Kidney (tissue), 14 donors: ENCODE measurements around the gene CDC7. TPM values are rescaled to one million over a fixed set of nuclear protein-coding genes. Genes with fewer than 3 reads are reported as not detected.
A peak's percentile ranks its signal among the peaks of the same experiment; 100 is the strongest.

ENCODE experiments used
- DNase-seq, 5 donors: peaks; one replicate each; pipeline ENCODE4 v3.0.0-alpha.2; 2013 to 2020
- FAIRE-seq: peaks from 2 replicates; lab custom pipeline; 2012; peaks lifted over from hg19 to GRCh38; lab: Jason Lieb, UNC
- H3K27ac ChIP-seq, 2 donors: one replicate each; pipeline ENCODE4 v1.7.0; 2013; ENCODE audit warnings: low read depth in 2 of 2, low read length in 2 of 2, inconsistent platforms in 1 of 2
- H3K27me3 ChIP-seq: one replicate; pipeline ENCODE4 v1.7.1; 2013; ENCODE audit warnings: low read length, inconsistent platforms; ENCODE audit not compliant: control insufficient read depth, insufficient read depth
- H3K36me3 ChIP-seq, 3 donors: one replicate each; pipeline versions ENCODE4 v1.7.0 to v1.7.1; 2013; ENCODE audit warnings: low read length in 3 of 3, control low read depth in 1 of 3, inconsistent platforms in 1 of 3; ENCODE audit not compliant: insufficient read depth in 3 of 3, control insufficient read depth in 2 of 3
- H3K4me1 ChIP-seq, 3 donors: one replicate each; pipeline versions ENCODE4 v1.7.0 to v1.7.1; 2013; ENCODE audit warnings: low read length in 3 of 3, inconsistent platforms in 1 of 3, low read depth in 1 of 3; ENCODE audit not compliant: control insufficient read depth in 2 of 3, insufficient read depth in 2 of 3
- H3K4me3 ChIP-seq, 3 donors: one replicate each; pipeline versions ENCODE4 v1.7.0 to v1.8.1; 2013; ENCODE audit warnings: low read length in 3 of 3, control low read depth in 1 of 3, inconsistent platforms in 1 of 3
- H3K9ac ChIP-seq, 3 donors: one replicate each; pipeline versions ENCODE4 v1.7.0 to v1.7.1; 2013; ENCODE audit warnings: low read length in 3 of 3, control low read depth in 1 of 3, inconsistent platforms in 1 of 3
- H3K9me3 ChIP-seq, 3 donors: one replicate each; pipeline versions ENCODE4 v1.7.0 to v1.7.1; 2013; ENCODE audit warnings: low read length in 3 of 3, control low read depth in 1 of 3, inconsistent platforms in 1 of 3; ENCODE audit not compliant: control insufficient read depth in 2 of 3, insufficient read depth in 1 of 3
- CTCF ChIP-seq: IDR thresholded peaks from 3 replicates; pipeline ENCODE4 v1.5.1; 2012; ENCODE audit warnings: mild to moderate bottlenecking, moderate library complexity, borderline replicate concordance; ENCODE audit not compliant: insufficient read depth; ENCODE audit errors: extremely low read depth
- intact Hi-C: fragments of 100-400 bp; cut with DNase I; formaldehyde crosslinking; loops from one replicate; pipeline ENCODE4 v1.11.1; 2022
- polyA plus RNA-seq: library from polyadenylated mRNA; stranded (reverse); fragments of 350-450 nt; fragmentation: Illumina TruSeq; extraction: RNeasy Lipid Tissue Mini Kit (QIAGEN cat#74804); gene quantifications from one replicate; pipeline ENCODE4 v1.2.3, GENCODE V29; 2014; ENCODE audit warnings: low read depth, low replicate concordance; ENCODE audit not compliant: insufficient read depth
- total RNA-seq: library from RNA; stranded (reverse); fragmentation: NEBNext Ultra II Directional; extraction: Animal tissue kit (Norgen Biotek cat#: 25700); gene quantifications from one replicate; pipeline ENCODE4 v1.2.1, GENCODE V29; 2021
- donor health status: control.
- donor health status: control.
- donor health status: control.
- donor health status: control.
- donor health status: control.
- donor health status: DM: yes; HTN: yes; CAD: no.
- donor health status: Normal renal cell carcinoma (clear cell type).

The CDC7 gene
- total and polyA plus RNA-seq, 2 donors from 2014 or later, result 1.4 to 3.2 TPM

GRCh38 chr1:91568261-91568660 lies 67.6 kb downstream of the CDC7 start:
- no peak for FAIRE-seq
- no peaks in the 10 kb centered on the region for H3K4me1 ChIP-seq
- intact Hi-C loops, result no loop called here

GRCh38 chr1:91569411-91570119 lies 68.9 kb downstream of the CDC7 start:
- no peaks in the 10 kb centered on the region for H3K36me3 ChIP-seq
- H3K27ac ChIP-seq, result no peak overlapping the region
- no peak overlapping the region for H3K4me3 ChIP-seq
- DNase-seq, result peak in 1 of 5 donors; percentile 90
- H3K4me1 ChIP-seq, result no peaks in the 10 kb centered on the region
- no peak for TF ChIP-seq CTCF
- H3K9me3 ChIP-seq, result no peaks in the 10 kb centered on the region
- no peaks in the 10 kb centered on the region for H3K27me3 ChIP-seq
- FAIRE-seq, result no peak
- no peak overlapping the region for H3K9ac ChIP-seq
- intact Hi-C loops, result no loop called here

More at GRCh38 chr1:91568261-91568660, 67.6 kb downstream of the CDC7 start:
- H3K4me3 ChIP-seq, result no peak overlapping the region
- no peak overlapping the region for H3K9ac ChIP-seq
- TF ChIP-seq CTCF, result no peak
- no peak for DNase-seq
- H3K27me3 ChIP-seq, result no peaks in the 10 kb centered on the region
- H3K27ac ChIP-seq, result no peak overlapping the region
- no peaks in the 10 kb centered on the region for H3K9me3 ChIP-seq
- no peaks in the 10 kb centered on the region for H3K36me3 ChIP-seq

GRCh38 chr1:91570120-91570448 lies 69.4 kb downstream of the CDC7 start:
- no peak for FAIRE-seq
- no peak for DNase-seq

More at GRCh38 chr1:91570120-91570448, 69.4 kb downstream of the CDC7 start:
- intact Hi-C loops, result no loop called here
- Histone ChIP-seq H3K9me3 (no peaks in the 10 kb centered on the region), H3K4me1 (no peaks in the 10 kb centered on the region), H3K9ac (no peak overlapping the region), H3K27ac (no peak overlapping the region), H3K4me3 (no peak overlapping the region), H3K36me3 (no peaks in the 10 kb centered on the region), H3K27me3 (no peaks in the 10 kb centered on the region)
- TF ChIP-seq CTCF, result no peak
